ENCODE measurements around the gene CDH2. TPM values are rescaled to one million over a fixed set of nuclear protein-coding genes. Genes with fewer than 3 reads are reported as not detected.

Gene CDH2
- total RNA-seq, 2 experiments from 2014 or later = 0.10 to 0.37 TPM

- Mint-ChIP-seq H3K4me1 (no peaks in the 10 kb centered on the region), H3K9me3 (no peaks in the 10 kb centered on the region), H3K27ac (no peak overlapping the region), H3K4me3 (no peak overlapping the region), H3K36me3 (no peaks in the 10 kb centered on the region), H3K27me3 (no peaks in the 10 kb centered on the region)
- DNase-seq = no peak
Observed at GRCh38 chr18:28095041-28095440, 81.9 kb downstream of the CDH2 start.

DNA sequence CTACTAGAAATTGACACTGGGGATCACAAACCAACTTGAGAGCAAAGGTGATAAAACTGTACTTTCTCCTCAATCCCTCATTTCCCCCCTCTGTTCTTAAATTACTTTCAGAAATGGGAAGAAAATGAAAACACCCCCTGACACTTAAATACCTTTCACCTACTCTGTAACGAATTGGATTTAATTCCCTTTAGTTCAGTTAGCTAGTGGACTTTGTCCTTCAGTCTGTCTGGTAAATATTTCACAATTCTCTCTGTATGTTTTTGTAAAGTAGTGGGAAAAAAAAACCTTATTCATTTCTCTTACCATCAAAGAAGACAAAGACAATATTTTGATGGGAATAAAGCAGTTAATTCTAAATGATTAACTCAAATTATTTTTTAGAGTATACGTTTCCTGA lies 85.7 kb downstream of the CDH2 start:
- Mint-ChIP-seq H3K27me3 (no peaks in the 10 kb centered on the region), H3K4me3 (no peak overlapping the region), H3K4me1 (no peaks in the 10 kb centered on the region), H3K9me3 (no peaks in the 10 kb centered on the region), H3K27ac (no peak overlapping the region), H3K36me3 (no peaks in the 10 kb centered on the region)
- no peak for DNase-seq

DNA sequence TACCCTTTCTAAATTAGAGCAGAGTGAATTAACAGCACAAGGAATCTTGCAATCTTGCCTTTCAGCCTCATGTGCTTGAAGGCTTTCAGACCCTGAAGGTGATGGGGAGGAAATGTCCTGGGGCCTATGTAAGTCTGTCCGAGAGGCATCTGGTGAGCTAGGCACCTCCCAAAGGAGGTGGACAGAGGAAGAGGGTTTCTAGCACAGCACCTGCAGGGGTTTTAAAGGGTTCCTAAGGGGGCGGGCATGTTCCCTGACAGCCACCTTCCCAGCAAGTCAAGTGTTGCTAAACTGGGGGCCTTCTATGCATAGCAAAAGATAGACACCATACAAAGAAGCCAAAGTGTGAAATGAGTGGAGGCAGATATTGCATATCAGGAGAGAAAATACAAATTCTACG lies 88.5 kb downstream of the CDH2 start:
- DNase-seq = no peak
- Mint-ChIP-seq H3K27ac (no peak overlapping the region), H3K4me3 (no peak overlapping the region), H3K36me3 (no peaks in the 10 kb centered on the region), H3K4me1 (no peaks in the 10 kb centered on the region), H3K27me3 (no peaks in the 10 kb centered on the region), H3K9me3 (no peaks in the 10 kb centered on the region)

DNA sequence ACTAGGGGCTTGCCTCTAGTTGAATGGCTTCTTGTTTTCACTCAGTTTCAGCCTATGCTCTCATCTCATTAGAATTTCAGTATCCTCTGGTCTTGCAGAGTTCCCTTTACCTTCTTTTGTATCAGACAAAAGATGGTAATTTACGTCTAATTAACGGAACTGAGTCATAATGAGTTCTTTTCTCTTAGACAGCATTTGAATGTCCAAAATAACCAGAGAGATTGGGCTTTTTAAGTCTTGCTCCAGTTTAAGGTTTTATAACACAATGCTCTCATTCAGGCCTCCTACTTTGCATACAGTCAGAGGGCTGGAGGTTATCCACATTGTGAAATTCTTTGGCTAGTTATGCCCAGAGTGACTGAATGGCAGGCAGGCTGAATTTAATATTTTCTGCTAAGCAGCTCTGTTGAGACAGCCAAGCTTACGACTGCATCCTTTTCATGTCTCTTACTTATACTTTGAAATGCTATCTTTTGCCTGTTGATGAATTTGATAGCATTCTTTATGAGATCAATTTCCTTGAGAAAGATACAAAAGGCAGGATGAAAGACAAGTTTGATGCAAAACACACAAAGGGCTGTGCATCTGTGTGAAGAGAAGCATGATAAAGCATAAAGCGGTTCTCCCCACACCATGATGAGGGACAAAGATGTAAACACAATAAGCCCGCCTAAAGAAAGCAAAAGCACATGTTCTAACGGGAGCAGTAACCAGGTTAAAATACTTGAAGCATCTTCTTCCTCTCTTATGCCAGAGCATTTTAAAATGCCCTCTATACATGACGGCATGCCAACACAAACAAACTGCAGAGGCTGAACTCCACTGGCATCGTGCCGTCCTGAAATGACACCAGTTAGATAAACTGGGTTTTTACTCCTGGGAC lies 90.0 kb downstream of the CDH2 start:
- no peak overlapping the region for H3K27ac Mint-ChIP-seq
- H3K4me1 Mint-ChIP-seq = no peaks in the 10 kb centered on the region
- no peaks in the 10 kb centered on the region for H3K27me3 Mint-ChIP-seq
- DNase-seq = no peak
- no peaks in the 10 kb centered on the region for H3K9me3 Mint-ChIP-seq
- no peak overlapping the region for H3K4me3 Mint-ChIP-seq
- no peaks in the 10 kb centered on the region for H3K36me3 Mint-ChIP-seq

DNA sequence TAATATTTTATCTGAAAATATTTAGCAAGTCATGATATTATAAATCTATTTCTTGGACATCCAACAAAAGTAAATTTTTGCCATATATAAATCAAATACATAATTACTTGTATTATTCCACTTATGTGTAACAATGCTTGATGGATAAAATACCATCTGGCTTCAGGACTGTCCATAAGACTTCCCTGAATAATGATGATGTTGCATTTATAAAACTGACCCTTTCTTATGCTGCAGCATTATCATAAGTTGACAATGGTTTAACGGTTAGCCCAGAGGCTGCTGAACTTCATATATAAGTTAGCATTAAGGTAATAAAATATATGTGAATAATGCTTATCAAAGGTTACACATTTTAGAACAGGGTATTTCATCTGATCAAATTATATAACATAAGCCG lies 95.4 kb downstream of the CDH2 start:
- Mint-ChIP-seq H3K9me3 (no peaks in the 10 kb centered on the region), H3K4me1 (no peaks in the 10 kb centered on the region), H3K4me3 (no peak overlapping the region), H3K27ac (no peak overlapping the region), H3K27me3 (no peaks in the 10 kb centered on the region), H3K36me3 (no peaks in the 10 kb centered on the region)
- no peak for DNase-seq

DNA sequence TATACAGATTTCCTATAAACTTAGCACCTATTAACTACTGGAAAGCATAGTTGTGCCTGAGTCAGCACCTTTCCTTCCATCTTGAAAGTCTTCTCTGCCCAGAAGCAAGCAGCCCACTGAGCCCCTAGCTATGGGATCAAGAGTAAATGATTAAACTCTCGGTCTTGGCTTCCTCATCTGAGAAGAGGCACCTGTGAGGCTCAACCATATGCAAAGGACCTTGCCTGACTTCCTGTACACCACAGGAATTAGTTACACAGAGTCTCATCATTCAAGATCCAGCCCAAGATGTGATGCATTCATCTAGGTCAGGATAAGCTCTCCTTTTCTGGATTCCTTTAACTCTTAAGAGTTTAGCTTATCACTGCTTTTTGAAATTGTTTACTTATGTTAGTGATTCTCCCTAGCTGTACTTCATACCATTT lies 96.0 kb downstream of the CDH2 start:
- DNase-seq = no peak
- Mint-ChIP-seq H3K36me3 (no peaks in the 10 kb centered on the region), H3K4me1 (no peaks in the 10 kb centered on the region), H3K27me3 (no peaks in the 10 kb centered on the region), H3K27ac (no peak overlapping the region), H3K4me3 (no peak overlapping the region), H3K9me3 (no peaks in the 10 kb centered on the region)

GRCh38 chr18:28079883-28080282 lies 97.0 kb downstream of the CDH2 start:
- H3K4me1 Mint-ChIP-seq = no peaks in the 10 kb centered on the region
- H3K36me3 Mint-ChIP-seq = no peaks in the 10 kb centered on the region
- DNase-seq = no peak

DNA sequence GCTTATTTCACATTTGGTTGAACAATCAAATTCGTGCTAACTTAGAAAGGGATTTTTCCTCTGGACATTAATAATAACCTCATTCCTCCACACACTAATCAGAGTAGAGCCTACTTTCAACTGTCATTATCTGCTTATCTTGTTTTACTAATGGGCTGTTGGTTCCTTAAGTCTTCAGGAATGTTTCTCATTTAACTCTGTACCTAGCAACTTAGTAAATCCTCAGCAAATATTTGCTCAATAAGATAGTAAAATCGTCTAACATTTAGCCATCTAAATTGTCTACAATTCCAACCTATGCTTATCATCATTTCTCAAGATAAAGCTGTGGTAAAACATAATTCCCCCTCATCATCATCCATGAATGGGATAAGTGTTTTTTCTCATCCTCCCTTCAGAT lies 98.1 kb downstream of the CDH2 start:
- no peak for DNase-seq
- no peaks in the 10 kb centered on the region for H3K9me3 Mint-ChIP-seq
- no peaks in the 10 kb centered on the region for H3K4me1 Mint-ChIP-seq
- H3K27me3 Mint-ChIP-seq = no peaks in the 10 kb centered on the region
- H3K4me3 Mint-ChIP-seq = no peak overlapping the region
- H3K36me3 Mint-ChIP-seq = no peaks in the 10 kb centered on the region
- H3K27ac Mint-ChIP-seq = no peak overlapping the region

More at GRCh38 chr18:28079883-28080282, 97.0 kb downstream of the CDH2 start:
- no peak overlapping the region for H3K4me3 Mint-ChIP-seq
- H3K9me3 Mint-ChIP-seq = no peaks in the 10 kb centered on the region
- no peaks in the 10 kb centered on the region for H3K27me3 Mint-ChIP-seq
- H3K27ac Mint-ChIP-seq = no peak overlapping the region

DNA sequence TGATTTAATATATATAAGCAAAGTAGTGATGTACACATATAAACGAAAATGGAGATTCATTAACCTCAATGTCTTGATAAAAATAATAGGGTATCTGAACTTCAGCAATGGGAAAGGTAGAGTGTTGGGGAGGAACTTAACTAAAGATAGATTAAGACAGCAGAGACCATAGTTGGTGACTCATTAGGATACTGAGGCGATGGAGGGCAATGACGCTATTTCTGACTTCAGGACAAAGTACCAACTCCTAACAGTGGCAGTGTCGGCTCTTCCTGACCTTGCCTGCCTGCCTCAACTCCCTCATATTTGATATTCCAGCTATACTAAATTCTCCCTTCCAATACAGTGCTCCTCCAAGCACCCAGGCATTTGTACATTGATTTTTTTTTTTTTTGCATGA lies 98.6 kb downstream of the CDH2 start:
- H3K27ac Mint-ChIP-seq = no peak overlapping the region
- no peaks in the 10 kb centered on the region for H3K9me3 Mint-ChIP-seq
- H3K4me3 Mint-ChIP-seq = no peak overlapping the region
- no peaks in the 10 kb centered on the region for H3K36me3 Mint-ChIP-seq
- H3K4me1 Mint-ChIP-seq = no peaks in the 10 kb centered on the region
- DNase-seq = no peak
- H3K27me3 Mint-ChIP-seq = no peaks in the 10 kb centered on the region

GRCh38 chr18:28075501-28075900 lies 101.4 kb downstream of the CDH2 start:
- no peaks in the 10 kb centered on the region for H3K36me3 Mint-ChIP-seq
- H3K4me1 Mint-ChIP-seq = no peaks in the 10 kb centered on the region
- H3K27ac Mint-ChIP-seq = no peak overlapping the region
- no peaks in the 10 kb centered on the region for H3K9me3 Mint-ChIP-seq
- H3K4me3 Mint-ChIP-seq = no peak overlapping the region
- H3K27me3 Mint-ChIP-seq = no peaks in the 10 kb centered on the region
- no peak for DNase-seq

DNA sequence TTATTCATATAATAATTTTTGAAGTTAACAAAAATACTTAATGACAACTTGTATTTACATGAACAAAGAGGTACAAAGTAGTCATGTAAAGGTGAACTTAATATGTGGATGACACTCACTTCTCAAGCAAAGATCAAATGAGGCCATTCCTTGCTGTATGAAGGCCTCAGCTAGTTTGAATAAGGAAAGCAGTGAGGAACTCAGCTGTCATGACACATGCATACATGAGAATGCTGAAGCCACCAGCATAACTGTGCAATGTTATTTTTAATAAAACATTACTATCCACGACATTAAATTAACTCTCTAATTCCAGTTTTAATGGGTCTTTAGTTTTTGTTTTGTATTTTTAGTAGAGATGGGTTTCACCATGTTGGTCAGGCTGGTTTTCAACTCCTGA lies 102.9 kb downstream of the CDH2 start:
- no peaks in the 10 kb centered on the region for H3K9me3 Mint-ChIP-seq
- no peaks in the 10 kb centered on the region for H3K36me3 Mint-ChIP-seq
- no peaks in the 10 kb centered on the region for H3K27me3 Mint-ChIP-seq

DNA sequence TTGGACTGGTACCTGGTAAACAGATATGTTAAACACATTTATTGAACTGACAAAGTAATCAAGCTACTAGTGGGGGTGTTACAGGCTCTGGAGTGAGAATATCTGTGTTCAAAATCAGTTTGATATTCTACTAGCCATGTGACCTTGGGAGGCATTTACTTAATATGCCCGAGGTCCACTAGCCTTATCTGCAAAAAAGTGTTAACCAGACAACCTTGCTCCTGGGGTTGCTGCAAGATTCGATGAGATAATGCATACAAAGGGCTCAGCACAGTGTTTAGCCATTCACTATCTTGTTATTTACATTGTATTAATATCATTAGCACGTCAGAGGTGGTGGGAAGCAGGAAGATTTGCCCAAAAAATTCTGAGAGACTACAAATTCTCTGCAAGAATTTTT lies 103.3 kb downstream of the CDH2 start:
- Mint-ChIP-seq H3K36me3 (no peaks in the 10 kb centered on the region), H3K27ac (no peak overlapping the region), H3K9me3 (no peaks in the 10 kb centered on the region), H3K4me1 (no peaks in the 10 kb centered on the region), H3K27me3 (no peaks in the 10 kb centered on the region), H3K4me3 (no peak overlapping the region)
- DNase-seq = no peak

More for the DNA sequence above, 102.9 kb downstream of the CDH2 start:
- no peaks in the 10 kb centered on the region for H3K4me1 Mint-ChIP-seq
- DNase-seq = no peak
- no peak overlapping the region for H3K27ac Mint-ChIP-seq
- no peak overlapping the region for H3K4me3 Mint-ChIP-seq

DNA sequence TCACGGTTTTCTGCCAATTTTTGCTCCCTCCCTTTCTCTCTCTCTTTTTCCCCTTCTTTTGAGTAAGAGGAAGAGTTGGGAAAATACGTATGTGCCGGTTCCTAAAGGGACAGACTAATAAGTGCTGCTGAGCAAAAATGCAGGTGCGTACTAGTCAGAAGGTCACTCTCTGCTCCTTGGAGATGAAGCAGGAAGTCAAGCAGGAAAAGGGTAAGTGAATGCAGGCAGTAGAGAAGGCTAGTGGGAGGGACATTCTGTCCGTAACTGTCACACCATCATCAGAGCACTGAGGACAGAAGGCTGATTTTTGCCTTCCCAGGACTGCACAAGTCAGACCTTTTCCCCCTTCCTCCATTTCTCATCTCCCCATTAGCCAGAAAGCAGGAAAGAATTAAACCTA lies 105.7 kb downstream of the CDH2 start:
- H3K4me1 Mint-ChIP-seq = no peaks in the 10 kb centered on the region
- peaks cover 3% of the 10 kb centered on the region for H3K9me3 Mint-ChIP-seq
- H3K4me3 Mint-ChIP-seq = no peak overlapping the region
- H3K36me3 Mint-ChIP-seq = no peaks in the 10 kb centered on the region
- H3K27ac Mint-ChIP-seq = no peak overlapping the region
- H3K27me3 Mint-ChIP-seq = no peaks in the 10 kb centered on the region
- no peak for DNase-seq

GRCh38 chr18:28068207-28068606 lies 108.7 kb downstream of the CDH2 start:
- no peak overlapping the region for H3K27ac Mint-ChIP-seq
- no peaks in the 10 kb centered on the region for H3K27me3 Mint-ChIP-seq
- no peaks in the 10 kb centered on the region for H3K4me1 Mint-ChIP-seq
- DNase-seq = no peak
- H3K4me3 Mint-ChIP-seq = no peak overlapping the region
- H3K36me3 Mint-ChIP-seq = no peaks in the 10 kb centered on the region
- H3K9me3 Mint-ChIP-seq = peaks cover 3% of the 10 kb centered on the region

DNA sequence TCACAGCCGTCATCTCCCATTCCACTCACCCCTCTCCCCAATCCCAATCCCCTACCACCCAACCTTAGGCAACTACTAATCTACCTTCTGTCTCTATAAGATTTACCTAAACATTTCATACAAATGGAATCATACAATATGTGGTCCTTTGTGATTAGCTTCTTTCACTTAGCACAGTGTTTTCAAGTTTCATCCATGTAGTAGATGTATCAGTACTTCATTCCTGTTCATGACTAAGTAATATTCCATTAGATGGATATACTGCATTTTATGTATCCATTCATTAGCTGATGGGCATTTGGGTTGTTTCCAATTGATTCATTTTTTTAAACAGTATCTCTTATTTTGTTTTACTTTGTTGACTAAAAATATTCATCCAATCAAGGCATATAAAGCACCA lies 109.6 kb downstream of the CDH2 start:
- Mint-ChIP-seq H3K27ac (no peak overlapping the region), H3K4me3 (no peak overlapping the region), H3K36me3 (no peaks in the 10 kb centered on the region), H3K27me3 (no peaks in the 10 kb centered on the region), H3K4me1 (no peaks in the 10 kb centered on the region), H3K9me3 (peaks cover 3% of the 10 kb centered on the region)
- no peak for DNase-seq

DNA sequence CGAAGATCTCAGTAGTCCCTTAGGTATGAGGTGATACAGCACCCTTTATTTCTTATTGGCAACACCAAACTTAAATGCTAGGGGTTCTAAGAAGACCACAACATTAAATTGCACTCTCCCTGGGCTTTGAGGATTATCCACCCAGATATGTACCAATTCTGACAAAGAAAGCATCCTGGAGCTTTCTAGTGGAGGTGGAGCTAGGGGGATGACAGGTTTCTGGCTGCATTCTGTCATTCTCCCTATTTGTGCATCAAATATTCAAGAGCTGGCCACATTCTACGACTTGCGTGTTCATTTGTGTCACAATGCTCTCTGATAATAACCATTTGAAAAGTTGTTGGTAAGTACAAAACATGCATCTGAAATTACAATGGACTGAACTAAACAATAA lies 111.1 kb downstream of the CDH2 start:
- Mint-ChIP-seq H3K9me3 (peaks cover 8% of the 10 kb centered on the region), H3K4me1 (no peaks in the 10 kb centered on the region), H3K36me3 (no peaks in the 10 kb centered on the region), H3K4me3 (no peak overlapping the region), H3K27ac (no peak overlapping the region), H3K27me3 (no peaks in the 10 kb centered on the region)
- DNase-seq = no peak
